SKM-1 treated with dmso at 0.1 percent for 144 hours (cell line): ENCODE measurements around the gene SLC38A11.
A peak's percentile ranks its signal among the peaks of the same experiment; 100 is the strongest.

Source experiments
- DNase-seq: peaks from one replicate; lab custom pipeline; 2025; ENCODE audit not compliant: unreplicated experiment; lab: John Stamatoyannopoulos, UW

Gene SLC38A11

DNA sequence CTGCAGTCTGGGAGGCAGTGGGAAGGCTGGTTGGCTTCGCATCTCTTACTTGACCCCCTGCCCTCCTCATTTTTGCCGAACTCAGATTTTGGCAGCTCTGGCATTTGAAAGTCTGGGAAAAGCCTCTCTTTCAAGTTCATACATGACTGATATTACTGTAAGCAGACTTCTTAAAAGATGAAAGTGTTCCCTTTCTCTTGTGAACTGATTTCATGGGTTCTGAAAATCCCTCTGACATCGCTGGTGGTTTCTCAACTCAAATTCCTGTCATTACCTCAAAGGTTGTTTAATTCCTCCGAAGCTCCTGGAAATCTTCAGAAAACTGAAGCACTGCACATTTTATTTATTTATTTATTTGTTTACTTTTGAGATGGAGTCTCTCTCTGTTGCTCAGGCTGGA is 16.9 kb upstream of the SLC38A11 start:
- no peak for DNase-seq

GRCh38 chr2:164969909-164970690 is 14.8 kb upstream of the SLC38A11 start:
- no peak for DNase-seq

GRCh38 chr2:164967781-164968228 is 12.5 kb upstream of the SLC38A11 start:
- no peak for DNase-seq

- no peak for DNase-seq
Observed at GRCh38 chr2:164967361-164967760, 12.0 kb upstream of the SLC38A11 start.

DNA sequence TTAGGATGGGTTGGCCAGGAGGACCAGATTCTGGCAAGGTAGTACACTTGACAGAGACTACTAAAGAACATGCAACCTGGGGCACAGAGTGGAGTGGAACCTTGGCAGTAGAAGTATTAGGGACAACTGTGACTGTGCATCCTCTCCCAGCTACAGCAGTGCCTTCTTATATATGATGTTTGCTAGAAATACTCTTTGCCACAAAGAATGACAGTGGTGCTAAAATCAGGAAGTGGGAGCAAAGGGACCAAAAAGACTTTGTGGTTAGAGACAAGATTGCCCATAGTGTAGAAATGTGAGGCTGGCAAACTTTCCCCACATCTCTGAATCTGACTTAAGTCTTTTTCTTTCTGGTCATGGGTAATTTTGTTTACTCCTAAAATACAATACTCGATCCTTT is 9.4 kb upstream of the SLC38A11 start:
- DNase-seq: peak; percentile 72

- DNase-seq: no peak
Observed at GRCh38 chr2:164960159-164960558, 4.8 kb upstream of the SLC38A11 start.

DNA sequence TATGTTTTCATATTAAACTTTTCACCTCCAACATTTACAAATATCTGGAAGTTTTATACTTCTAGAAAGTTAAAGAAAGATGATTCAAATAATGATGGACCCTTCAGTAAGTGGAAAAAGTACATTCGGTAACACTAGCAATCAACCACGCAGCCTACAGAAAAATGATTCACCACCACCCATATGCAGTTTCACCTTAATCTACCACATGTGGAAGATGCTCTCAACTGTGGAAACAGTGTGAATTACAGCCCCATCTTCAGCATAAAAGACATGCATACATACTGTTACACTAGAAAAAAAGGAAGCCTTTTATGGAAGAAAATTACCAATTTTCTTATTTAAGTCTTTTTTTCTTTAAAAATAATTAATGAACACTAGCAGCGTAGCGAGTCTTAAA is 1.1 kb downstream of the SLC38A11 start:
- no peak for DNase-seq

DNA sequence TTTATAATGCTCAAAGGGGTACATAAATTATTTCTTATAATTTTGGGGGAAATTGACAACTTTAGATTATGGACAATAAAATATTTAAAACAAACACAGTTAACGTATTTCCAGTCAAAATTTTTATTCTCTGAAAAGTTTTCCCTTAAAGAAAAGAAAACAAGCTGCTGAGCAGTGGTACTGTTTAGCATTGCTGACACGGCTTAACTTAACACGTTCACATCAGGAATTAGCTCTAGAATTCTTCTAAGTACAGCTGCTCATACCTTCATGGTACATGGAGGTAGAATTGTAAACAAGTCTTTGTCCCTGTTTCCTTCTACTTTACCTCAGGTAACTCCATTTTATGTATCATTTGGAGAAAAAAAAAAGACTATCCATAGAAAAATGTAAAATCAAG is 2.0 kb downstream of the SLC38A11 start:
- DNase-seq: no peak

- no peak for DNase-seq
Observed at GRCh38 chr2:164952057-164952702, 3.1 kb downstream of the SLC38A11 start.

GRCh38 chr2:164948540-164948939 is 6.8 kb downstream of the SLC38A11 start:
- DNase-seq: peak; percentile 65

DNA sequence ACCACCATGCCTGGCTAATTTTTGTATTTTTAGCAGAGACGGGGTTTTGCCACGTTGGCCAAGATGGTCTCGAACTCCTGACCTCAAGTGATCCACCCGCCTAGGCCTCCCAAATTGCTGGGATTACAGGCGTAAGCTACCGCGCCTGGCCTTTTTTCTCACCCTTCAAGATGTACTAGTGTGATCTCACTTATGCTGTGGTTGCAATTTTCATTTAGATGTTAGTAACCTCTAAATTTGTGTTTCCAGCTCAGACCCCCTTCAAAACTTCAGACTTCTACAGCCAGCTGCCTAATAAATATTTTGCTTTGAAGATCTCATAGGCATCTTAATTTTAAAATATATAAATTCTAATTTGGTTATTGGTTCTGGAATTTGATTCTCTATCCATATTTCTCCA is 8.0 kb downstream of the SLC38A11 start:
- DNase-seq: no peak

- DNase-seq: no peak
Observed at GRCh38 chr2:164943289-164943688, 12.0 kb downstream of the SLC38A11 start.

- DNase-seq: no peak
Observed at GRCh38 chr2:164937864-164938401, 17.4 kb downstream of the SLC38A11 start.

DNA sequence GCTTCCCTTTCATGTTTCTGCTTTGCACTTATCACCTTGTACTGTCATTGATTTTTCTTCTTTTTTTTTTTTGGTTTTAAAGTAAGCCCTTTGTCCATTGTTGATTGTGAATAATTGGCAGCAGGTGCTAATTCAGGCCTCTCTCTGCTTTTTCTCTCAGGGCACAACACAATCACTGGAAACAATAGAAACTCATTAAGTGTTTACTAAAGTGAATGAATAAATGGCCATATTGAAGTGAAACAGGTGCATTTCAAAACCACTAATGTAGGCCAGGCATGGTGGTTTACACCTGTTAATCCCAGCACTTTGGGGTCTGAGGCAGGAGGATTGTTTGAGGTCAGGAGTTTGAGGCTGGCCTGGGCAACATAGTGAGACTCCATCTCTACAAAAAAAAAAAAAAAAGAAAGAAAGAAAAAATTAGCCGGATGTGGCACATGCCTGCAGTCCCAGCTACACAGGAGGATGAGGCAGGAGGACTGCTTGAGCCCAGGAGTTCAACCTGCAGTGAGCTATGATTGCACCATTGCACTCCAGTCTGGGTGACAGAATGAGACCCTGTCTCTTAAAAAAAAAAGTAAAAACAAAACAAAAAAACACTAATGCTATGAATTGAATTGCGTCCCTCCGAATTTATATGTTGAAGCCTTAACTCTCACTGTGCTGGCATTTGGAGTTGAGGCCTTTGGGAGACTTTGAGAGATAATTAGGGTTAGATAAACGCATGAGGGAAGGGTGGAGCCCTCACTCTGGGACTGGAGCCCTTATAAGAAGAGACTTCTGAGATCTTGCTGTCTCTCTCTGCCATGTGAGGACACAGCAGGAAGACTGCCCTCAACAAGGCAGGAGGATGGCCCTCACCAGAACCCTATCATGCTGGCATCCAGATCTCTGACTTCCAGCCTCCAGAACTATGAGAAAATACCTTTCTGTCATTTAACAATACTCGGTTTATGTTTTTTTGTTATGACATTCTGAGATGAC is 19.9 kb downstream of the SLC38A11 start:
- DNase-seq: no peak

- DNase-seq: peak; percentile 31
Observed at GRCh38 chr2:164934401-164935117, 20.8 kb downstream of the SLC38A11 start.

- no peak for DNase-seq
Observed at GRCh38 chr2:164933671-164934189, 21.6 kb downstream of the SLC38A11 start.

DNA sequence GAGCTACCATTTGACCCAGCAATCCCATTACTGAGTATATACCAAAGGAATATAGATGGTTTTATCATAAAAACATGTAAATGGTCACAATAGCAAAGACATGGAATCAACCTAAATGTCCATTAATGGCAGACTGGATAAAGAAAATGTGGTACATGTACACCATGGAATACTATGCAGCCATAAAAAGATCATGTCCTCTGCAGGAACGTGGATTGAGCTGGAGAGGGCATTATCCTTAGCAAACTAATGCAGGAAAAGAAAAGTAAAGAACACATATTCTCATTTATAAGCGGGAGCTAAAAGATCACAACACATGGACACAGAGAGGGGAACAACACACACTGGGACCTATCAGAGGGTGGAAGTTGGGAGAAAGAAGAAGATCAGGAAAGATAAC is 22.9 kb downstream of the SLC38A11 start:
- DNase-seq: no peak

DNA sequence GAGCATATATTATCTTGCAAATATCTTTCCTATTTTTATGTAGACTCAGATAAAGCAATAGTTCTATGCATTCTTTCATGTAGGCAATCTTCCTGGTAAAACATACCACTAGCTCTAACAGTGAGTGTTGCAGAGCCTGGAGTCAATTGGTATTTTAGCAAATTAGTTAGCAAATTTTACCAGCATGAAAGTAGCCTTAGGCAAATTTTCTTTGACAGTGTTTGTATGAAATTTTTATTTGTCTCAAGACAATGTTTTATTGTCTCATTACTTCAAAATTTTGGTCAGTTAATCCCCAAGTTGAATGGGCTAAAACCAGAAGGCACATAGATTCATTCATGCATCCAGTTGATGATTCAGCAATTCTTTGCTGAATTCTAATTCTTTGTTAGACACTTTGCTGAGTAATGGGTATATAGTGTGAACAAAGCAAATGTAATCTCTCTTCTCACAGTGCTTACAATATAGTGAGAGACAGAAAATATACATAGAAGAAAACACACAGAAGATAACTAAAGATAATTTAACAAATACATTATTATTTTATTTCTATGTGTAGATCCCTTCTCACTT is 27.1 kb downstream of the SLC38A11 start:
- DNase-seq: no peak

GRCh38 chr2:164922134-164922533 is 33.2 kb downstream of the SLC38A11 start:
- DNase-seq: no peak

- peak; percentile 21 for DNase-seq
Observed at GRCh38 chr2:164920430-164920829, 34.9 kb downstream of the SLC38A11 start.
